Measurements from ENCODE around the gene NCEH1.

Gene NCEH1

GRCh38 chr3:172641291-172641690 lies 69.6 kb downstream of the NCEH1 start:
- no peak for DNase-seq

- no peak for DNase-seq
Measured at GRCh38 chr3:172640751-172641150, 70.1 kb downstream of the NCEH1 start.

GRCh38 chr3:172635588-172635987 lies 75.3 kb downstream of the NCEH1 start:
- no peak for DNase-seq

DNA sequence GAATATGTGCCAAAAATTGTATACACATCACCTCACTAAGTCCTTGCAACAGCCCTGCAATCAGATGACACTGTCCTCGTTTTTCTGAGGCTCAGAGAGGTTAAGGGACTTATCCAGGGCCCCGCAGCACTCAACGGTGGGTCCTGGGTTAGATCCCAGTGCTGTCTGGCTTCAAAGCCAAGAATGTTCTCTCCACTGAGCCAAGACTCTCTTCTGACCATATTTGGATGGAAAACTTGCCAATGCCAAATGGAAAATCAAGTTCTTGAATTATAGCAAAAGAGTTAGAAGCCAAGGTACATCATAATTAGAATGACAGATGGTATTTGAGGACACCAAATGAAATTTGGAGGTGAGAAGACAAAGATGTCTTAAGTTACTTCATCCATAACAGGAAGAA lies 75.9 kb downstream of the NCEH1 start:
- no peak for DNase-seq

DNA sequence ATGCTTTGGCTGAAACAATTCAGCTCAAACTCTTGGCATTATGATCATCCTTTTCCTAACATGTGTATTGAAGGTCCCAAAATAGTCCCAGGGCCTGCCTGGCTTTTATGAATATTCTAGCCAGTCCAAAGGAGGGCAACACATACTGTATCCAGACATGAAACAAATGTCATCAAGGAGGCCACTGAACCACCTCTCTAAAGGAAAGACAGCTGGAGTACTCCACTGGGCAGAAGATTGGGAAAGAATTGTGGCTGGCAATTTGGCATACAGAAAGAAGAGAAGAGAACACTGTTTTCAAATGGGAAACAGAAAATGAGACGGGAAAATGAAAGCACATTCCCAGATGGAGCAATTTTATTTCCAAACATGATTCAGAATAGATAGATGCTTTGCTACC lies 80.6 kb downstream of the NCEH1 start:
- DNase-seq: no peak

GRCh38 chr3:172629470-172629869 lies 81.4 kb downstream of the NCEH1 start:
- no peak for DNase-seq

DNA sequence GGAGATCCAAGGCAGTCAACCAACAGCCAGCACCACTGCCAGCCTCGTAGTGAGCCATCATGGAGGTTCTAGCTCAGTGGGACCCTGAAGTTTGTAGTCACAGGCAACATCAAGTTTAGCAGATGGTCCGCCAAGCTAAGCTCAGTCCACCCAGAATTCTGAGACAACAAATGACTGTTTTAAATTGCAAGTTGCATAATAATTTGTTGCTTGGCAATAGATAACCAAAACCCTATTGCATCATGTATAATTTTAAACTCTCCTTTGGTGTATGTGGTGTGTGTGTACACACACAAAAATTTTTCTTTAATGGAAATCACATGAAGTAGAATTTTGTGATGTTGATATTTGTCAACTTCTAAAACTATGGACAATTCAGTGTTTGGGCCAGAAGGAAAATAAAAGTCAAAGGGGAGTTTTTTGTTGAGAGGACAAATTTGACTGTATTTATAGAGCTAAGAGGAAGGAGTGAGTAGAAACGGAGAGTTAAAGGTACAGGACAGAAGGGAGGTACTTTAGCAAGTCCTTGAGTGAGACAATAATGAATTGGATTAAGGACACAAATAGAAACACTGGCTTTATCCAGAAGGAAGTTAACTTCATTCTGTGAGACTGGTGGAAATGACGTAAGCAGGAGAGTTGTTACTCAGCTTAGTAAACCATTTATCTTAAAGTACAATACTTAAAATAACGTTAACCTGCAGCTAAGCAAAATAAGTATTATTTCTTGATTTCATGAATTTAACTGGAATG lies 83.6 kb downstream of the NCEH1 start:
- DNase-seq: no peak

- DNase-seq: no peak
Measured at GRCh38 chr3:172626021-172626640, 84.7 kb downstream of the NCEH1 start.

GRCh38 chr3:172625404-172625803 lies 85.5 kb downstream of the NCEH1 start:
- DNase-seq: no peak

GRCh38 chr3:172624999-172625398 lies 85.9 kb downstream of the NCEH1 start:
- no peak for DNase-seq

DNA sequence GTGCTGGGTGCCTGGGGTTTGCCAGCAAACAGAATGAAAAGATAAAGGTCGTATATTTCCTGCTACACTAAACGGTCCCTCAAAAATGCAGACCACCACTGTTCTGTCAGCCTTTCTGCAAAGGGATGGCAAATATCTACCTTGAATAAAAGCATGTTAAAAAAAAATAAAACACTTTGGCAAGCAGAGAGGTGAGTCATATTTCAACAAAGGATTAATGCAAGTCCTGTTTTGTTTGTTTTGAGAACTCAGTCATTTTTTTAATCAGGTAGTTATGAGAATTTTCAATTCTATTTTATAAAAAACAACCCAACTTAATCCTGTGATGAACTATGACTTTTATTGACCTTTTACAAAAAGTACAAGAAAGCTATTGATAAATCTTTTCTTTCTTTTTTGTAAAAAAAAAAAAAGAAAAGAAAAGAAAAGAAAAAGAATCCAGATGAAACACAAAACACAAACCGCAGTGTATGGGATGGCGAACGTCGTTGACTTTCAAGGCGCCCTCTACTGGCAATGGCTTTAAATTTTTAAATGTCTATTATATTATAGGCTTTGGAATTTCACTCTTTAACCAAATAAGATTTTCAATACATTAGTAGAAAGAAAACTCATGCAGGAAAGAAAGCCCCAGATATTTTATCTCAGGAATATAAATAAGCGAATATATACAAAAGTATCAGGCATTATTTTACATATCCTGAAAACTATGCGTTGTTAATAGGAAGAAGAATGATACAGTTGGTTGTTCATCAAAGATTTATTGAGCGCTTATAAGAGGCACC lies 87.8 kb downstream of the NCEH1 start:
- DNase-seq: peak; percentile 20

DNA sequence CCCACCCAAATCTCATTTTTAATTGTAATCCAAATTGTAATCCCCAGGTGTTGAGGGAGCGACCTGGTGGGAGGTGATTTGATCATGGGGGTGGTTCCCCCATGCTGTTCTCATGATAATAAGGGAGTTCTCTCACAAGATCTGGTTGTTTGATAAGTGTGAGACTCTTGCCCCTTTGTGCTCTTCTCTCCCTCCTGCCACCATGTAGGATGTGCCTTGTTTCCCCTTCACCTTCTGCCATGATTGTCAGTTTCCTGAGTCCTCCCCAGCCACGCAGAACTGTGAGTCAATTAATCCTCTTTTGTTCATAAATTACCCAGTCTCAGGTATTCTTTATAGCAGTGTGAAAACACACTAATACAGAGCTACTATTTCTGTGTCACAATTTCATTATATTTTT lies 88.7 kb downstream of the NCEH1 start:
- DNase-seq: no peak

GRCh38 chr3:172617976-172618375 lies 92.9 kb downstream of the NCEH1 start:
- DNase-seq: no peak

- DNase-seq: no peak
Measured at GRCh38 chr3:172617013-172617706, 93.7 kb downstream of the NCEH1 start.

GRCh38 chr3:172616031-172616461 lies 94.8 kb downstream of the NCEH1 start:
- no peak for DNase-seq

GRCh38 chr3:172615296-172615695 lies 95.6 kb downstream of the NCEH1 start:
- no peak for DNase-seq

DNA sequence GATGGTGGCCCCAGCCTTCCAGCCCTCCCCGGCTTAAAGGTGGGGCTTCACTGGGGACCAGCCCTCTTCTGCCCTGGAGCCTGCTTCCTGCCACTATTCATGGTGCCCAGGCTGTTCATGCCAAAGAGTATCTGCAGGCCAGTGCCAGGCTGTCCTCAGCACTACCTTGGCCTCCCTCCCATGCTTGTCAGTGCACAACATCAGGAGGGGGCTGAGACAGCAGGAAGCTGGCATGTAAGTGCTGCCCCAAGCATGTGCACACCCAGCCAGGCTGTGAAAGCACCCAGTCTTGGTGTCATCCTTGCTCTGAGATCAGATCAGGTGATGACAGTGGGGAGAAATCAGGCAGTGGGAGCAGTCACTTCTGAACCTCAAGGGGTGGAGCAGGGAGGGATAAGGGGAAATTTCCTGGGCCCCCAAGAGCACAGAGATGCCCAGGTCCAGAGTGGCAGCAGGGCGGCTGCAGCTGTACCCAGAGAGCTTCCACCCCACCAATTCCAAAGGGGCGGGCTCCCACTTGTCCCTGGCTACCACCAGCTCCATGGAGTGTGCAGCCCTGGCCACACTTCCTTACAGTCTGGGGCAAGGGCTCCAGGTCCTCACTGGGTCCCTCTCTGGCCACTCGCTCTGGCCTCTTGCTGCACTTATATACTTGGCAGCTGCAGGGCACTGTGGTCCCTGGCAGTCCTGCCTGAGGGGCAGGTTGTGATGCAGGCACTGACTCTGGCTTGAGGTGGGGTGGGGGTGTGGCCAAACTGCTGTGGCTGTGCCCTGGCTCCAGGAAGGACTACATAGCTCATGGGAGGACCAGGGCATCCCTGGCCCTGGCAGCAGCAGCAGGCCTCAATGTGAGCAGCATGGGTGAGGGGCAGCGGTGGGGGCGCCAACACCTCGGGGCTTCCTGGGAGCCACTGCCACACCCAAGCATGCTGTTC lies 96.3 kb downstream of the NCEH1 start:
- no peak for DNase-seq

- no peak for DNase-seq
Measured at GRCh38 chr3:172613845-172614244, 97.0 kb downstream of the NCEH1 start.

DNA sequence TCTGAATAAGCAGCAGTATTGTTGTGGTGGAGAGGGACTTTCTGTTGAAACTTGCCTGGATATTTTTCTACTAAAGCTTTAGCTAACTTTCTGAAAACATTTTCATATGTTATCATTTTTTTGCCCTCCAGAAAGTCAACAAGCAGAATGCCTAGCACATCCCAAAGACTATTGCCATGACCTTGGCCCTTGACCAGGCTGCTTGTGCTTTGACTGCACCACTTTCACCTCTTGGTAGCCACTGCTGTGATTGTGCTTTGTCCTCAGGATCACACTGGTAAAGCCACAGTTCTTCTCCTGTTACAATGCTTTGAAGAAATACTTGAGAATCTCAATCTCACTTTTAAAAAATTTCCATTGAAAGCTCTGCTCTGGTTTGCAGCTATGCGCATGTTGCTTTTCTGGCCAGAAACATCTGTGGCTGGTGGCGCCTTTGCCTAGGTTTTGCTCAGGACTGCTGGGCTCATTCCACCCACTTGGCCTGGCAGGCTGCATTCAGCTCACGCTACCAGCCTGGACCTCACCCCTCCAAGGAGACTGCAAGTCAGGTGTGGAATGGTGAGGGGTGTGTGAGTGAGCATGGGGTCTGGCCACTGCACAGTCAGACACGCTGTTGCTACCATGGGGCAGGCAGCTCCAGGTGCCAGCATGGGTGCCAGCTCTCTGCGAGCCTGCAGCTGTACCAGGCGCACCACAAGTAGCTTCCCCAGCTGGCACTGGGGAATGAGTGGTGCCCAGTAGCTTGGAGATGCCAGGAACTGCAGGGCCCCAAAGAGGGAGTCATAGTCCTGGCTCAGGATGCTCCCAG lies 97.8 kb downstream of the NCEH1 start:
- DNase-seq: no peak

GRCh38 chr3:172609750-172610149 lies 101.1 kb downstream of the NCEH1 start:
- DNase-seq: no peak

GRCh38 chr3:172608575-172608974 lies 102.3 kb downstream of the NCEH1 start:
- no peak for DNase-seq
